Nephron (organoid): ENCODE data around the gene SEMA5B.

Experiments used
- H3K27ac Mint-ChIP-seq, 3 experiments: 2 replicates each; pipeline ENCODE4 v1.8.0; 2020; ENCODE audit warnings: mixed read lengths in 3 of 3, mild to moderate bottlenecking in 2 of 3, moderate library complexity in 1 of 3
- H3K27me3 Mint-ChIP-seq: 2 replicates; pipeline ENCODE4 v1.8.0; 2021; ENCODE audit warnings: low read depth, mild to moderate bottlenecking, moderate library complexity, mixed read lengths
- H3K36me3 Mint-ChIP-seq: 2 replicates; pipeline ENCODE4 v1.8.0; 2020; ENCODE audit warnings: low read depth, mixed read lengths
- H3K4me1 Mint-ChIP-seq: 2 replicates; pipeline ENCODE4 v1.8.0; 2020; ENCODE audit warnings: mixed read lengths
- H3K4me3 Mint-ChIP-seq, 3 experiments: 2 replicates each; pipeline ENCODE4 v1.8.0; 2020; ENCODE audit warnings: mild to moderate bottlenecking in 3 of 3, mixed read lengths in 3 of 3, moderate library complexity in 2 of 3
- H3K9me3 Mint-ChIP-seq: 2 replicates; pipeline ENCODE4 v1.8.0; 2020; ENCODE audit warnings: mixed read lengths
- CTCF ChIP-seq, 3 experiments: fragments of 200-600 bp; sonication (generic); IDR thresholded peaks; one replicate each; pipeline ENCODE4 v1.5.0; 2021; ENCODE audit warnings: antibody characterized with exemption in 3 of 3; ENCODE audit not compliant: unreplicated experiment in 3 of 3

SEMA5B gene

GRCh38 chr3:122886946-122887345 is 140.6 kb downstream of the SEMA5B start:
- Mint-ChIP-seq H3K27me3 (no peaks in the 10 kb centered on the region), H3K36me3 (no peaks in the 10 kb centered on the region), H3K27ac (no peak overlapping the region), H3K4me3 (no peak overlapping the region), H3K9me3 (no peaks in the 10 kb centered on the region), H3K4me1 (peaks cover 21% of the 10 kb centered on the region)
- no peak for TF ChIP-seq CTCF (IDR thresholded peaks at IDR 0.05; ENCODE audit: unreplicated experiment in 3 of 3)

GRCh38 chr3:122886251-122886650 is 141.3 kb downstream of the SEMA5B start:
- no peaks in the 10 kb centered on the region for H3K27me3 Mint-ChIP-seq
- H3K4me3 Mint-ChIP-seq: no peak overlapping the region
- peaks cover 6% of the 10 kb centered on the region for H3K36me3 Mint-ChIP-seq

GRCh38 chr3:122882361-122882947 is 145.1 kb downstream of the SEMA5B start:
- H3K4me1 Mint-ChIP-seq: no peaks in the 10 kb centered on the region
- peaks cover 12% of the 10 kb centered on the region for H3K36me3 Mint-ChIP-seq
- no peak for TF ChIP-seq CTCF (IDR thresholded peaks at IDR 0.05; ENCODE audit: unreplicated experiment in 3 of 3)
- H3K27me3 Mint-ChIP-seq: no peaks in the 10 kb centered on the region
- H3K9me3 Mint-ChIP-seq: no peaks in the 10 kb centered on the region
- H3K4me3 Mint-ChIP-seq: no peak overlapping the region
- no peak overlapping the region for H3K27ac Mint-ChIP-seq

More at GRCh38 chr3:122886251-122886650, 141.3 kb downstream of the SEMA5B start:
- no peak overlapping the region for H3K27ac Mint-ChIP-seq
- no peaks in the 10 kb centered on the region for H3K9me3 Mint-ChIP-seq
- TF ChIP-seq CTCF (IDR thresholded peaks at IDR 0.05; ENCODE audit: unreplicated experiment in 3 of 3): no peak
- H3K4me1 Mint-ChIP-seq: peaks cover 21% of the 10 kb centered on the region

GRCh38 chr3:122880624-122881023 is 146.9 kb downstream of the SEMA5B start:
- peaks cover 6% of the 10 kb centered on the region for H3K4me1 Mint-ChIP-seq
- peaks cover 12% of the 10 kb centered on the region for H3K36me3 Mint-ChIP-seq
- no peaks in the 10 kb centered on the region for H3K27me3 Mint-ChIP-seq
- no peak for TF ChIP-seq CTCF (IDR thresholded peaks at IDR 0.05; ENCODE audit: unreplicated experiment in 3 of 3)
- no peaks in the 10 kb centered on the region for H3K9me3 Mint-ChIP-seq
- no peak overlapping the region for H3K27ac Mint-ChIP-seq
- no peak overlapping the region for H3K4me3 Mint-ChIP-seq

- Mint-ChIP-seq H3K9me3 (no peaks in the 10 kb centered on the region), H3K36me3 (peaks cover 12% of the 10 kb centered on the region), H3K27ac (no peak overlapping the region), H3K27me3 (no peaks in the 10 kb centered on the region), H3K4me1 (peaks cover 6% of the 10 kb centered on the region), H3K4me3 (no peak overlapping the region)
- no peak for TF ChIP-seq CTCF (IDR thresholded peaks at IDR 0.05; ENCODE audit: unreplicated experiment in 3 of 3)
Measured at GRCh38 chr3:122880173-122880572, 147.4 kb downstream of the SEMA5B start.

- no peaks in the 10 kb centered on the region for H3K9me3 Mint-ChIP-seq
- no peaks in the 10 kb centered on the region for H3K27me3 Mint-ChIP-seq
- no peak for TF ChIP-seq CTCF (IDR thresholded peaks at IDR 0.05; ENCODE audit: unreplicated experiment in 3 of 3)
- H3K27ac Mint-ChIP-seq: no peak overlapping the region
- no peak overlapping the region for H3K4me3 Mint-ChIP-seq
- H3K4me1 Mint-ChIP-seq: peaks cover 14% of the 10 kb centered on the region
- H3K36me3 Mint-ChIP-seq: peaks cover 4% of the 10 kb centered on the region
Measured at GRCh38 chr3:122875547-122876127, 151.9 kb downstream of the SEMA5B start.
